Kidney (tissue), 14 donors: ENCODE measurements around the gene LRRC66. TPM values are rescaled to one million over a fixed set of nuclear protein-coding genes. Genes with fewer than 3 reads are reported as not detected.

Experiments used
- DNase-seq, 5 donors: peaks; one replicate each; pipeline ENCODE4 v3.0.0-alpha.2; 2013 to 2020
- FAIRE-seq: peaks from 2 replicates; lab custom pipeline; 2012; peaks lifted over from hg19 to GRCh38; lab: Jason Lieb, UNC
- H3K27ac ChIP-seq, 2 donors: one replicate each; pipeline ENCODE4 v1.7.0; 2013; ENCODE audit warnings: low read depth in 2 of 2, low read length in 2 of 2, inconsistent platforms in 1 of 2
- H3K27me3 ChIP-seq: one replicate; pipeline ENCODE4 v1.7.1; 2013; ENCODE audit warnings: low read length, inconsistent platforms; ENCODE audit not compliant: control insufficient read depth, insufficient read depth
- H3K36me3 ChIP-seq, 3 donors: one replicate each; pipeline versions ENCODE4 v1.7.0 to v1.7.1; 2013; ENCODE audit warnings: low read length in 3 of 3, control low read depth in 1 of 3, inconsistent platforms in 1 of 3; ENCODE audit not compliant: insufficient read depth in 3 of 3, control insufficient read depth in 2 of 3
- H3K4me1 ChIP-seq, 3 donors: one replicate each; pipeline versions ENCODE4 v1.7.0 to v1.7.1; 2013; ENCODE audit warnings: low read length in 3 of 3, inconsistent platforms in 1 of 3, low read depth in 1 of 3; ENCODE audit not compliant: control insufficient read depth in 2 of 3, insufficient read depth in 2 of 3
- H3K4me3 ChIP-seq, 3 donors: one replicate each; pipeline versions ENCODE4 v1.7.0 to v1.8.1; 2013; ENCODE audit warnings: low read length in 3 of 3, control low read depth in 1 of 3, inconsistent platforms in 1 of 3
- H3K9ac ChIP-seq, 3 donors: one replicate each; pipeline versions ENCODE4 v1.7.0 to v1.7.1; 2013; ENCODE audit warnings: low read length in 3 of 3, control low read depth in 1 of 3, inconsistent platforms in 1 of 3
- H3K9me3 ChIP-seq, 3 donors: one replicate each; pipeline versions ENCODE4 v1.7.0 to v1.7.1; 2013; ENCODE audit warnings: low read length in 3 of 3, control low read depth in 1 of 3, inconsistent platforms in 1 of 3; ENCODE audit not compliant: control insufficient read depth in 2 of 3, insufficient read depth in 1 of 3
- CTCF ChIP-seq: IDR thresholded peaks from 3 replicates; pipeline ENCODE4 v1.5.1; 2012; ENCODE audit warnings: mild to moderate bottlenecking, moderate library complexity, borderline replicate concordance; ENCODE audit not compliant: insufficient read depth; ENCODE audit errors: extremely low read depth
- intact Hi-C: fragments of 100-400 bp; cut with DNase I; formaldehyde crosslinking; loops from one replicate; pipeline ENCODE4 v1.11.1; 2022
- polyA plus RNA-seq: library from polyadenylated mRNA; stranded (reverse); fragments of 350-450 nt; fragmentation: Illumina TruSeq; extraction: RNeasy Lipid Tissue Mini Kit (QIAGEN cat#74804); gene quantifications from one replicate; pipeline ENCODE4 v1.2.3, GENCODE V29; 2014; ENCODE audit warnings: low read depth, low replicate concordance; ENCODE audit not compliant: insufficient read depth
- total RNA-seq: library from RNA; stranded (reverse); fragmentation: NEBNext Ultra II Directional; extraction: Animal tissue kit (Norgen Biotek cat#: 25700); gene quantifications from one replicate; pipeline ENCODE4 v1.2.1, GENCODE V29; 2021
- donor health status: control.
- donor health status: control.
- donor health status: control.
- donor health status: control.
- donor health status: control.
- donor health status: DM: yes; HTN: yes; CAD: no.
- donor health status: Normal renal cell carcinoma (clear cell type).

LRRC66 gene
- total and polyA plus RNA-seq, 2 donors from 2014 or later, result 0.44 to 0.45 TPM

GRCh38 chr4:51998837-51999236 lies 21.3 kb downstream of the LRRC66 start:
- no peaks in the 10 kb centered on the region for H3K27me3 ChIP-seq
- TF ChIP-seq CTCF, result no peak
- intact Hi-C loops, result no loop called here
- no peak overlapping the region for H3K4me3 ChIP-seq
- FAIRE-seq, result no peak
- H3K9me3 ChIP-seq, result no peaks in the 10 kb centered on the region
- H3K9ac ChIP-seq, result no peak overlapping the region
- peaks cover 0 to 6% (median 2%) of the 10 kb centered on the region in 3 donors for H3K4me1 ChIP-seq
- no peaks in the 10 kb centered on the region for H3K36me3 ChIP-seq
- no peak for DNase-seq
- no peak overlapping the region for H3K27ac ChIP-seq

- intact Hi-C loops, result no loop called here
- DNase-seq (no peak), FAIRE-seq (no peak)
- Histone ChIP-seq H3K9me3 (no peaks in the 10 kb centered on the region), H3K4me1 (peaks cover 0 to 6% (median 2%) of the 10 kb centered on the region in 3 donors), H3K4me3 (no peak overlapping the region), H3K9ac (no peak overlapping the region), H3K36me3 (no peaks in the 10 kb centered on the region), H3K27ac (no peak overlapping the region), H3K27me3 (no peaks in the 10 kb centered on the region)
- no peak for TF ChIP-seq CTCF
These were observed 22.5 kb downstream of the LRRC66 start for GRCh38 chr4:51997647-51998046.

GRCh38 chr4:51995647-51996220 lies 24.4 kb downstream of the LRRC66 start:
- peaks cover 0 to 6% (median 2%) of the 10 kb centered on the region in 3 donors for H3K4me1 ChIP-seq
- no peak overlapping the region for H3K4me3 ChIP-seq
- H3K9ac ChIP-seq, result no peak overlapping the region
- H3K27me3 ChIP-seq, result no peaks in the 10 kb centered on the region
- FAIRE-seq (no peak), DNase-seq (no peak)
- no peaks in the 10 kb centered on the region for H3K9me3 ChIP-seq
- no peak overlapping the region for H3K27ac ChIP-seq
- H3K36me3 ChIP-seq, result no peaks in the 10 kb centered on the region
- no peak for TF ChIP-seq CTCF
- intact Hi-C loops, result no loop called here

- H3K9ac ChIP-seq, result no peak overlapping the region
- no peak for TF ChIP-seq CTCF
- H3K27ac ChIP-seq, result no peak overlapping the region
- H3K36me3 ChIP-seq, result no peaks in the 10 kb centered on the region
- no peaks in the 10 kb centered on the region for H3K9me3 ChIP-seq
- intact Hi-C loops, result no loop called here
- FAIRE-seq, result no peak
- H3K27me3 ChIP-seq, result no peaks in the 10 kb centered on the region
- no peak for DNase-seq
- peaks cover 0 to 13% (median 3%) of the 10 kb centered on the region in 3 donors for H3K4me1 ChIP-seq
- no peak overlapping the region for H3K4me3 ChIP-seq
These were observed 54.3 kb downstream of the LRRC66 start for GRCh38 chr4:51965862-51966261.
